GM19397 (cell line): Measurements from ENCODE around the gene ATP6V1D.
A peak's percentile ranks its signal among the peaks of the same experiment; 100 is the strongest.
"Not testable (repeated sequence)": the region's sequence is repeated elsewhere in the genome, so short reads cannot be mapped to it uniquely, and the experiment has no call there.

Experiments
- ATAC-seq: cut with Tn5 transposase; IDR thresholded peaks from one replicate; pipeline ENCODE4 v1.9.1; 2021; ENCODE audit warnings: mild to moderate bottlenecking, moderate library complexity; ENCODE audit not compliant: unreplicated experiment

The ATP6V1D gene

GRCh38 chr14:67371247-67372148, 11.9 kb upstream of the ATP6V1D start:
- ATAC-seq: no peak

GRCh38 chr14:67370830-67371229, 11.2 kb upstream of the ATP6V1D start:
- ATAC-seq: no peak

GRCh38 chr14:67365476-67365875, 5.9 kb upstream of the ATP6V1D start:
- ATAC-seq: no peak

- ATAC-seq: peak; percentile 30
Measured at GRCh38 chr14:67360470-67361206, 1.0 kb upstream of the ATP6V1D start.

- no peak for ATAC-seq
Measured at GRCh38 chr14:67358924-67359774, 455 bp downstream of the ATP6V1D start.

GRCh38 chr14:67357969-67358354, 1.6 kb downstream of the ATP6V1D start:
- no peak for ATAC-seq

- ATAC-seq: no peak
Measured at GRCh38 chr14:67357186-67357968, 2.2 kb downstream of the ATP6V1D start.

- no peak for ATAC-seq
Measured at GRCh38 chr14:67352055-67352454, 7.5 kb downstream of the ATP6V1D start.

- no peak for ATAC-seq
Measured at GRCh38 chr14:67345583-67345982, 14.0 kb downstream of the ATP6V1D start.

GRCh38 chr14:67343601-67344230, 15.9 kb downstream of the ATP6V1D start:
- no peak for ATAC-seq

GRCh38 chr14:67341231-67341630, 18.4 kb downstream of the ATP6V1D start:
- ATAC-seq: not testable (repeated sequence)

- no peak for ATAC-seq
Measured at GRCh38 chr14:67335781-67336180, 23.8 kb downstream of the ATP6V1D start.

GRCh38 chr14:67332468-67332867, 27.1 kb downstream of the ATP6V1D start:
- no peak for ATAC-seq

GRCh38 chr14:67331368-67332125, 28.1 kb downstream of the ATP6V1D start:
- no peak for ATAC-seq

- not testable (repeated sequence) for ATAC-seq
Measured at GRCh38 chr14:67329666-67330065, 29.9 kb downstream of the ATP6V1D start.

GRCh38 chr14:67319142-67319541, 40.5 kb downstream of the ATP6V1D start:
- ATAC-seq: no peak

GRCh38 chr14:67317822-67318221, 41.8 kb downstream of the ATP6V1D start:
- ATAC-seq: no peak

- ATAC-seq: no peak
Measured at GRCh38 chr14:67313153-67313552, 46.5 kb downstream of the ATP6V1D start.

GRCh38 chr14:67311868-67312267, 47.7 kb downstream of the ATP6V1D start:
- no peak for ATAC-seq
